NOMO-1 (cell line): ENCODE results near the gene POU3F1.
"Not testable (repeated sequence)": the region's sequence is repeated elsewhere in the genome, so short reads cannot be mapped to it uniquely, and the experiment has no call there.

ENCODE experiments used
- DNase-seq, 2 experiments: peaks; one replicate each; lab custom pipeline; 2025; ENCODE audit not compliant: unreplicated experiment in 2 of 2; lab: John Stamatoyannopoulos, UW

The POU3F1 gene

DNA sequence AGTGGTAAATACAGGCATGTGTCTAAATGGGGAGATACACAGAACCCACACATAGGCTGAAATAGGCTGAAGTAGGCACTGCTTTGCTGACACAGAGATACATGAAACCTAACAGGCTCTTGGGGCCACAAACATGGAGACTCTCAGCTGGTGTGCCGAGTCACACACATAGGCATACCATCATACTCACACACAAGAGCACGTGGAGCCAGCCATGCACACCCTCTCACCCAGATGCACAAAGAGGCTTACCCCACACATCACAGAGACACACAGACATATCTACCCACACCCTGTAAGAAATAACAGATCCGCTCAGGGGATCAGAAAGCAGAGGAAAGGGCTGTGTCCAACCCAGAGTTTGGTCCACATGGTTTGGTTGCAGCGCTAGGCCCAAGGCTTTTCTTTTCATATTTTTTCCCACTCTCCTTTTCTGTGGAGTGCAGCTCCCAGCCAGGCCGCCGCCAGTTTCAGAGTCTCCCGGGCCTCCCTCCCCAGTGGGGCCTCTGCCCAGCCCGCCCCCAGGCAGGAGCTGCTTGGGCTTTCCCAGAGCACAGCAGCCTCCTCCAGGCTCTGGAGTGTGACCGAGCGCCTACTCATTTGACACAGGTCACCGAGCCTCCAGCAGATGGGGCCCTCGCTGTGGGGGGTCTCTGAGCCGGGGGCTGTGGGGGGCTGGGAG lies 3.9 kb upstream of the POU3F1 start:
- DNase-seq = no peak

DNA sequence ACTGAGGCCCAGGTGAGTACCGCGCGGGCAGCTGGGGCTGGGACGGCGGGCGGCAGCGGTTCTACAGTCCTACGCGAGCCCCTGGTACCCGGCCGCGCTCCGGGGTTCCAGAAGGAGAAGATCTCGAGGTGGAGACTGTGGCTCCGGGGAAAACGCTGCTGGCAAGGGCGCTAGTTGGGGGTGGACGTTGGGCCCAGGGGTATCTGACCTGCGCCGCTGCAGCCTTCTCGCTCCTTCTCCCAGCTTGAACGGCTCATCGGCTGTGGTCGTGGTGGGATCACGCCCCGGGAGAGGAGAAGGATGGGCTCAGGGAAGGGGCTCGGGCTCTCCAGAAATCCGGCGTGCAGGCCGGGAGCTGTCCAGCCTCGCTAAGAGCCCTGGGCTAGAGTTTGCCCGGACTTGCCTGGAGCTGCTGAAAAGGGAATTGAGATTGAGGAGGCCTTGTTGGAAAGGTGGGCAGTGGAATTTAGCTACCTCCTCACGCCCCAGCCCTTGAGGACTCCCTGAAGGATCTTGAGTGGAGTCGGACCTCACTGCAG lies 1.1 kb upstream of the POU3F1 start:
- DNase-seq = no peak

- DNase-seq = peak; percentile 56 to 78
Measured at GRCh38 chr1:38046884-38047602, 450 bp upstream of the POU3F1 start.

DNA sequence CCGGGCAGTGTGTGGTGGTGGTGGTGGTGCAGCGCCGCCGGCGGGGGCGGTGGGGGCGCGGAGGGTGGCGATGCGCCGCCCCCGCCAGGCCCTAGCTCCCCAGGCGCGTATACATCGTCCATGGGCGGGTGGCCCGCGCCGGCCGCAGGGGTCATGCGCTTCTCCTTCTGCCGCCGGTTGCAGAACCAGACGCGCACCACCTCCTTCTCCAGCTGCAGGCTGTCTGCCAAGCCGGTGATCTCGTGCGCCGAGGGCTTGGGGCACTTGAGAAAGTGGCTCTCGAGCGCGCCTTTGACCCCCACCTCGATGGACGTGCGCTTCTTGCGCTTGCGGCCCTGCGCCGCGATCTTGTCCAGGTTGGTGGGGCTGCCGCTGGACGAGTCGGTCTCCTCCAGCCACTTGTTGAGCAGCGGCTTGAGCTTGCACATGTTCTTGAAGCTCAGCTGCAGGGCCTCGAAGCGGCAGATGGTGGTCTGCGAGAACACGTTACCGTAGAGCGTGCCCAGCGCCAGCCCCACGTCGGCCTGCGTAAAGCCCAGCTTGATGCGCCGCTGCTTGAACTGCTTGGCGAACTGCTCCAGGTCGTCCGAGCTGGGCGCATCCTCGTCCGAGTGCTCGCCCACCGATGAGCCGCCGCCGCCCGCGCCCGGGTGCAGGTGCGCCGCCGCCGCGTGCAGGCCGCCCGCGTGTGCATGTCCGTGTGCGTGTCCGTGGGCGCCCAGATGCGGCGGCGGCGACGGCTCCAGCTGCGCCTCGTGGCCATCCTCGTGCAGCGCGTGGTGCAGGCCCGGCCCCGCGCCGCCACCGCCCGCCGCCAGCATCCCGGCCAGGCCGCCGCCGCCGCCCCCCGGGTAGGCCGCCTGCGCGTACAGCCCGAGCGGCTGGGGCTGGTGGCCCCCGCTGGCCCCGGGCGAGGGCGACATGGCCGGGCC lies 926 bp downstream of the POU3F1 start:
- no peak for DNase-seq

DNA sequence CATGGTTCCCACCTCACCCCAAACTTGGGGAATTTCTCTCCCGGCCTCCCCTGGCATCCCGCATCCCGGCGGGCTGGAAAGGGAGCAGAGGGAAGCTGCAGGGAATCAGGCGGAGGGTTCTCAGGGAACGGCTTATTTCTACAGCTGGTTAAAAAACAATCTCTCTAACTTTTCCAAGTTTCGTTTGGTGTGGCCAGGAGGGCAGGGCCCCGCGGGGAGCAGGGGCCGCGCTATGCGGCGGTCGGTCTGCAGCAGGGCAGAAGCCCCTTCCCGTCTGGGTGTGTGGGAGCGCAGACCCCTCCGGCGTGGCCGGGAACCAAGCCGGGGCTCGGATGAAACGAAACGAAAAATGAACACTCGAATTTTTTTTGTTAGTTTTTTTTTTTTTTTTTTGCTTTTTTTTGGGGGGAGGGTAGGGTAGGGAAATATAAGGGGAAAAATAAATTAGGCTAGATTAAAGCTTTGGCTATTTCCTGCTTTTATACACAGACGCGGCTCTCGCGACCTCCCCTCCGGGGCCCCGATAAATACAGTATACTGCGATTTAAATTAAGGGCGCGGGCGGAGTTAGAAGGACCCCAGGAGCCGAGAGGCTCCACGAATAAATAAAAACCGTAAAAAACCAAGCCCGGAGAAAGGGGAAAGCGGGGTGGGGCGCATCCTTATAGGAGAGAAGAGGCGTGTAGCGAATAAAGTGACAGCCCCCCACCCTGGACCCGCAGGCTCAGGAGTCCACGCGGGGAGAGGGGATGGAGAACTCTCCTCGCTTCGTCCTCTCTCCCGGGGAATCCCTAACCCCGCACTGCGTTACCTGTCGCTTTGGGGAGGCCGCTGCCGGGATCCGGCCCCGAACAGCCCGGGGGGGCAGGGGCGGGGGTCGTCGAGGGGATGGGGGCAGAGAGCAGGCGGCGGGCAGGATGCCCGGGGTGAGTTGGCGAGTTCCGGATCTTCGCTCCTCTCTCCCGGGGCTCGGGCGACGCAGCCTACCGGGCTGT lies 2.1 kb downstream of the POU3F1 start:
- DNase-seq = no peak

DNA sequence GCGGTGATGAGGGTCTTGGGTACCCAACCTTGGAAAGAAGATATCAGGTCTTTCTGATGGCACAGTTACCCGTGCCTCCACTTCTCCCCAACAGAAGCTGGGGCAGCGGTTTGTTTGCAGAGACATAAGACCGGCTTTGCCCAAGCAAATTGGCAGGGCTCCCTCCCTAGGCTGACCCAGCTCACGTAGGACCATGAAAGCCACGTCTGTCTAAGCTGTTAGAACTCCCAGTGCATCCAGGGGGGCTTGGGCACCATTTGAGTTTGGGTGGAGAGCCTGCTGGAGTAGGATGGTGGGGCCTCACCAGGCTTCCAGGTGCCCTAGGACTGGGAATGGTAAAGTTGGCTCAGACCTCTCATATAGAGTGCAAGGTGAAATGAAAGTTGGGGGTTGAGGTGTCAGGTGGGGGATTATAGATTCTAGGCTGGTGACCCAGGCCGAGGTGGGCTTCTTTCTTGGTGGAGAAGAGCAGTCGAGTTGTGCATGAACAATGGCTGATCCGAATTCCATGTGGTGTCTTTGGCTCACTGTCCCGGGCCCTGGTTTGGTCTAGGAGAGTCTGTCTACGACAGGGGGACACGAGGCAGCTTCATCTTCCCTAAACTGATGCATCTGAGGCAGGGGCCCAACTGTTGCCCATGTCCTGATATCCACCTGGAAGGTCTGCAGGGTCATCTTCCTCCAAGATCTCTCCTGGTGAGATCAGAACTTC lies 3.4 kb downstream of the POU3F1 start:
- no peak for DNase-seq

DNA sequence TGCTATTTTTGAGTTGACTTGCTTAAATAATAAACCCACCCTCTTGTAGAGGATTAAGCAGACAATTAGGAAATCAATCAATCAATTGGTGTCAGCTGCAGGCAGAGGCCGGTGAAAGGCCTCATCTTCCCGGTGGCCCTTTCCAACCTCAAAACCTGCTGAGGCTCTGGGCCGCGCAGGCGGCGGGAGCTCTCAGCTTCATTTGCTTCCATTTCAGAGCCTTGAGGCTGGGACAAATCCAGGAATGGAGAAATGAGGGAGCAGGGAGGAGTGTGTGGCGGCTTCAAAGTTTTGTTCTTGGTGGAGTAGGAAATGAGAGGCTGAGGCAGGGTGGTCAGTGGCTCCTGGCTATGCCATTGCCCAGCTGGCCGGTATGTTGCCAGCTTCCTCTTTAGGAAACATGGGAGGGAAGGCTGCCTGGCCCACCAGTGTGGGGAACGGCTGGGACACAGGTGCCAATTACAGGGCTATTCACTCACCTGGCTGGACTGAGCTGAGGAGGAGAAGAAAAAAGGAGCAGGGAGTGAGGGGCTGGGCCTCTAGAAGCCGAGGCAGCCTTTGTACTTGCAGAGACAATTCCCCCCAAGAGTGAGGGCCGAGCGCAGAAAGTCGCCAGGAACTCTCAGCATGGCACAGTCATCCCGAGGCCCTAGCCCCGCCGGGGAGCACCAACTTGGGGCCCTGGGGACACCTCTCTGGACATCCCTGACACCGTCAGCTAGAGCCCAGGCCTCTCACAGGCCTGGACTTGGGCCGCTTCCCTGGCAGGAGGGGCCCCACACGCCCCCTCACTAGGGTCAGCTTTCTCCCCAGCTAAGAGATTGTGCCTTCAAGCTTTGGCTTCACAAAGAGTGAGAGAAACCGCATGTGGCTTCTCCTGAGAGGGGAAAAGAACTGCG lies 4.4 kb downstream of the POU3F1 start:
- DNase-seq = no peak

GRCh38 chr1:38039331-38040088 lies 7.1 kb downstream of the POU3F1 start:
- no peak for DNase-seq

DNA sequence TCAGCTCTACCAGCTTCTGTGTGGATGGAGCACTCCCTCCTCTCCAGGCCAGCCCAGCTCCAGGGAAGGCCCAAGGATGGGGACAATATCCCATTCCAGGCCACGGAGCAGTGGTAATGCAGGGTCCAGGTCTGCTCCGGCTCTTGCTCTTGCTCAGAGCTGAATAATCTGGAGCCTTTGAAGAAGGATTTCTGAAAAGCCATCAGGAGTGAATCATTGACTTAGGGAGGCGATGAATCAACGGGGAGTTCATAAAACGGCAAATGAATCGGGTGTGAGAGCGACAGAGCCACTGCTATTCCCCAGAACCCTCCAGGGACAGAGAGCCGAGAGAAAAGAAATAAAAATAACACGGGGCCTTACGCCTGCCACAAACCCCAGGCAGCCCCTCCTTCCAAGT lies 7.7 kb downstream of the POU3F1 start:
- DNase-seq = no peak

- no peak for DNase-seq
Measured at GRCh38 chr1:38037221-38037939, 9.2 kb downstream of the POU3F1 start.

GRCh38 chr1:38034871-38035270 lies 11.7 kb downstream of the POU3F1 start:
- no peak for DNase-seq

GRCh38 chr1:38032992-38033391 lies 13.6 kb downstream of the POU3F1 start:
- DNase-seq = not testable (repeated sequence)

DNA sequence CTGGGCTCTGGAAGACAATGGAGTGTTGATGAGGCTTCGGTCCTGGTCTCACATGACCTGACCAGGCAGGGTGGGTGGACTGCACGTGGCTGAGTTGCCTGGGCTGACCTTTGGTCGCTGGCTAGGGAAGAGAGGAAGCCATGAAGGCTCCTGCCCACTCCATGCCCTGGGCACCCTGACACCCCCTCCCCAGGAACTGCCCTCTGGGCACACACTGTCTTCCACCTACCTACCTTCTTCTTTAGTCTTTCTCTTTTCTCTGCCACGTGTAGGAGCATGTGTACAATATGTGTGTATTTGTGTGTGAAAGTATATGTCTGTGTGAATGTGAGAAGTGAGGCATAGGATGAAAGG lies 15.1 kb downstream of the POU3F1 start:
- no peak for DNase-seq

- no peak for DNase-seq
Measured at GRCh38 chr1:38030596-38031512, 15.7 kb downstream of the POU3F1 start.

DNA sequence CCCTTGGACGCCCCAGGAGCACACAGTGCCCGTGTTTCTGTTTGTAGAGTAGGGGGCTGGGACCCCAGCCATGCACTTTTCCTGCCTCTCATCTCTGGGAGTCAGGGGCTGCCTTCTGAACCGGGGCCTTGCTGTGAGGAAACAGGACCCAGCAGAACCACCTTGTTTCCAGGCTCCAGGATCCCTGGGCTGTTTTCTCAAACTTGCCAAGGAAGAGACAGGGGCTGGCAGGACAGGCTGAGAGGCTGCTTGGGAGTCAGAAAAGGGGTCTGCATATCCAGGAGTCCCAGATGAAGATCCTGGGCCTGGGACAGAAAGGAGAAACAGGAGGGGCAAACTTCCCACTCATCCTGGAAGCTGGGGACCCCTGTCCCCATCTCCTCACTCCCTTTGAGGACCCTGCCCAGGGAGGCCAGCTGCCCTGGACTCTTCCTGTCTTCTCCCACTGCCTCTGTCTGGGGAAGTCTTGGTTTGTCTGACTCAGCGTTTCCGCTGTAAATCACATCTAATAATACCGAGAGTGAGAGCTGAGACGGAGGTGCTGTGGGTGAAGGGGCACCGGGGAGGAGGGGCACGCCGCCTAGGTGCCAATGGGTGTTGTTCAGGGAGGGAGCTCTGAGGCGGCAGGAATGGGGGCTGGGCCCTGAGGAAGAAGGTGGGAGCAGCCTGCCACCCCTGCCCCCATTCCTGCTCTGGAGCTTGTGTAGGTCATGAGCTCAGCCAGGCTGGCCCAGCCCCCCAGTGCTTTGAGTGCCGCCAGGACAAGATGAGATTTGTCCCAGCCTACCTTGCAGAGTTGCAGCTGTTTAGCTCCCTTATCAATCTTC lies 16.7 kb downstream of the POU3F1 start:
- DNase-seq = peak; percentile 41 to 67
